ENCODE results near the gene ACTR2. TPM values are rescaled to one million over a fixed set of nuclear protein-coding genes. Genes with fewer than 3 reads are reported as not detected.
A peak's percentile ranks its signal among the peaks of the same experiment; 100 is the strongest.

Gene ACTR2
- total RNA-seq, 1 donor from 2014 or later = 449 TPM

- Mint-ChIP-seq H3K4me1 (ENCODE audit: low read depth) (peaks cover 12% of the 10 kb centered on the region), H3K36me3 (ENCODE audit: low read depth) (no peaks in the 10 kb centered on the region), H3K27me3 (ENCODE audit: low read depth) (peaks cover 3% of the 10 kb centered on the region), H3K4me3 (ENCODE audit: unreplicated experiment) (no peak overlapping the region), H3K27ac (ENCODE audit: unreplicated experiment) (no peak overlapping the region), H3K9me3 (ENCODE audit: low read depth) (no peaks in the 10 kb centered on the region)
- TF ChIP-seq, protein P1, sequence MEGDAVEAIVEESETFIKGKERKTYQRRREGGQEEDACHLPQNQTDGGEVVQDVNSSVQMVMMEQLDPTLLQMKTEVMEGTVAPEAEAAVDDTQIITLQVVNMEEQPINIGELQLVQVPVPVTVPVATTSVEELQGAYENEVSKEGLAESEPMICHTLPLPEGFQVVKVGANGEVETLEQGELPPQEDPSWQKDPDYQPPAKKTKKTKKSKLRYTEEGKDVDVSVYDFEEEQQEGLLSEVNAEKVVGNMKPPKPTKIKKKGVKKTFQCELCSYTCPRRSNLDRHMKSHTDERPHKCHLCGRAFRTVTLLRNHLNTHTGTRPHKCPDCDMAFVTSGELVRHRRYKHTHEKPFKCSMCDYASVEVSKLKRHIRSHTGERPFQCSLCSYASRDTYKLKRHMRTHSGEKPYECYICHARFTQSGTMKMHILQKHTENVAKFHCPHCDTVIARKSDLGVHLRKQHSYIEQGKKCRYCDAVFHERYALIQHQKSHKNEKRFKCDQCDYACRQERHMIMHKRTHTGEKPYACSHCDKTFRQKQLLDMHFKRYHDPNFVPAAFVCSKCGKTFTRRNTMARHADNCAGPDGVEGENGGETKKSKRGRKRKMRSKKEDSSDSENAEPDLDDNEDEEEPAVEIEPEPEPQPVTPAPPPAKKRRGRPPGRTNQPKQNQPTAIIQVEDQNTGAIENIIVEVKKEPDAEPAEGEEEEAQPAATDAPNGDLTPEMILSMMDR (IDR thresholded peaks at IDR 0.05) = peak; percentile 88
- no peak for DNase-seq (ENCODE audit: low spot score)
Observed at GRCh38 chr2:65186872-65187851, 40.5 kb upstream of the ACTR2 start.

- DNase-seq (ENCODE audit: low spot score) = no peak
- H3K27ac Mint-ChIP-seq (ENCODE audit: unreplicated experiment) = no peak overlapping the region
- H3K4me3 Mint-ChIP-seq (ENCODE audit: unreplicated experiment) = no peak overlapping the region
- H3K9me3 Mint-ChIP-seq (ENCODE audit: low read depth) = no peaks in the 10 kb centered on the region
- no peaks in the 10 kb centered on the region for H3K36me3 Mint-ChIP-seq (ENCODE audit: low read depth)
- H3K27me3 Mint-ChIP-seq (ENCODE audit: low read depth) = peaks cover 6% of the 10 kb centered on the region
- TF ChIP-seq, protein P1 (IDR thresholded peaks at IDR 0.05) = no peak
- H3K4me1 Mint-ChIP-seq (ENCODE audit: low read depth) = no peaks in the 10 kb centered on the region
Observed at GRCh38 chr2:65193446-65193845, 34.2 kb upstream of the ACTR2 start.

GRCh38 chr2:65198737-65199136, 28.9 kb upstream of the ACTR2 start:
- Mint-ChIP-seq H3K36me3 (ENCODE audit: low read depth) (peaks cover 2% of the 10 kb centered on the region), H3K27me3 (ENCODE audit: low read depth) (peaks cover 6% of the 10 kb centered on the region), H3K9me3 (ENCODE audit: low read depth) (peaks cover 3% of the 10 kb centered on the region), H3K4me3 (ENCODE audit: unreplicated experiment) (no peak overlapping the region), H3K27ac (ENCODE audit: unreplicated experiment) (peak overlapping the region; percentile 29), H3K4me1 (ENCODE audit: low read depth) (no peaks in the 10 kb centered on the region)
- TF ChIP-seq, protein P1 (IDR thresholded peaks at IDR 0.05) = no peak
- DNase-seq (ENCODE audit: low spot score) = no peak

DNA sequence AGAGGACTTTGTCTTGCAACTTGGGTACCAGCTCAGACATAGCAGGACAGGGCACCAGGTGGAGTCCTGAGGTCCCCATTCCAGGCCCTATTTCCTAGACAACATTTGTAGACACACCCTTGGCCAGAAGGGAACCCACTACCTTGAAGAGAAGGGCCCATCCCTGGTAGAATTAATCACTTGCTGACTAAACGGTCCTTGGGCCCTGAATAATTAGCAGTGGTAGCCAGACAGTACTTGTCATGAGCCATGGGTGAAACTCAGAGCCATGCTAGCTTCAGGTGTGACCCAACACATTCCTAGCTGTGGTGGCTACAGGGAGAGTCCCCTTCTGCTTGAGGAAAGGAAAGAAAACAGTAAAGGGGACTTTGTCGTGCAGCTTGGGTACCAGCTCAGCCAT, 28.5 kb upstream of the ACTR2 start:
- Mint-ChIP-seq H3K4me1 (ENCODE audit: low read depth) (no peaks in the 10 kb centered on the region), H3K36me3 (ENCODE audit: low read depth) (peaks cover 5% of the 10 kb centered on the region), H3K4me3 (ENCODE audit: unreplicated experiment) (no peak overlapping the region), H3K27me3 (ENCODE audit: low read depth) (peaks cover 6% of the 10 kb centered on the region), H3K27ac (ENCODE audit: unreplicated experiment) (no peak overlapping the region), H3K9me3 (ENCODE audit: low read depth) (peaks cover 7% of the 10 kb centered on the region)
- TF ChIP-seq, protein P1 (IDR thresholded peaks at IDR 0.05) = no peak
- DNase-seq (ENCODE audit: low spot score) = no peak

DNA sequence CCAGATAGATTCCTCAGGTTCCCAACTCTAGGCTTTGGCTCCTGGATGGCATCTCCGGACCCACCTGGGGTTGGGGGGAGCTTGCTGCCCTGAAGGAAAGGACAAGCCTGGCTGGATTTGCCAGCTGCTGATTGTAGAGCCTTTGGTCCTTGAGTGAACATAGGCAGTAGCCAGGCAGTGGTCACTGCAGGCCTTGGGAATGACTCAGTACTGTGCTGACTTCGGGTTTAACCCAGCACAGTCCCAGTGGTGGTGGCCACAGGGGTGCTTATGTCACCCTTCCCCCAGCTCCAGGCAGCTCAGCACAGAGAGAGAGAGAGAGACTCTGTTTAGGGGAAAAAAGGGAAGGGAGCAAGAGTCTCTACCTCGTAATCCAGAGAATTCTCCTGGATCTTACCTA, 27.7 kb upstream of the ACTR2 start:
- Mint-ChIP-seq H3K36me3 (ENCODE audit: low read depth) (peaks cover 5% of the 10 kb centered on the region), H3K9me3 (ENCODE audit: low read depth) (peaks cover 10% of the 10 kb centered on the region), H3K4me3 (ENCODE audit: unreplicated experiment) (no peak overlapping the region), H3K27me3 (ENCODE audit: low read depth) (peaks cover 6% of the 10 kb centered on the region), H3K4me1 (ENCODE audit: low read depth) (no peaks in the 10 kb centered on the region), H3K27ac (ENCODE audit: unreplicated experiment) (no peak overlapping the region)
- DNase-seq (ENCODE audit: low spot score) = no peak
- TF ChIP-seq, protein P1 (IDR thresholded peaks at IDR 0.05) = no peak
